ENCODE results near the gene GPHN. TPM values are rescaled to one million over a fixed set of nuclear protein-coding genes. Genes with fewer than 3 reads are reported as not detected.

The GPHN gene
- polyA plus RNA-seq, 2 of the 4 experiments (the other 2 are of a cell fraction) = 12.7 to 15.5 TPM

DNA sequence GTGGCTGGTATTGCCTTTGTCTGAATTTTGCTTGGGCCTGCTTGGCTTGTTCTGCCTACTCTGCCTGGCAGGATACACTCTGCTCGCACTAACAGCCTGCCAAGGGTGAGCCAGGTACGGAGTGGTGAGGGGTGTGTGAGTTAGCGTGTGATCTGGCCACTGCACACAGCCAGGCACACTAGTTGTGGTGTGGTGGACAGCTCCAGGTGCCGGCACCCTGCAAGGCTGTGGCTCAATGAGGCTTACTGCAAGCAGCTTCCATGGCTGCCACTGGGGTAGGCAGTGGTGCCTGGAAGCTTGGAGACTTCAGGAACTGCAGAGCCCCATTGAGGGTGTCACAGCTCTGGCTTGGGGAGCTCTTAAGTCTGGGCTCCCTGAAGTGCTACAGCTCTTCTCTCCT is 87.4 kb downstream of the GPHN start:
- H3K4me3 ChIP-seq = no peak overlapping the region
- TF ChIP-seq, protein P1, sequence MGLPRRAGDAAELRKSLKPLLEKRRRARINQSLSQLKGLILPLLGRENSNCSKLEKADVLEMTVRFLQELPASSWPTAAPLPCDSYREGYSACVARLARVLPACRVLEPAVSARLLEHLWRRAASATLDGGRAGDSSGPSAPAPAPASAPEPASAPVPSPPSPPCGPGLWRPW (IDR thresholded peaks at IDR 0.05) = no peak
- no peak for TF ChIP-seq EP300 (IDR thresholded peaks at IDR 0.05)
- TF ChIP-seq KDM1A (IDR thresholded peaks at IDR 0.05; ENCODE audit: low read depth) = no peak
- TF ChIP-seq ZFP36 (IDR thresholded peaks at IDR 0.05; ENCODE audit: borderline replicate concordance, partially characterized antibody) = no peak
- no peak overlapping the region for H3K27ac ChIP-seq
- POLR2A ChIA-PET = no interaction called here
- CTCF ChIA-PET = interaction anchor here (0.6 kb wide), 2 partner anchors 14 to 88 kb away, joined by 3 read pairs; no protein-coding TSS in a partner anchor
- H3K4me1 ChIP-seq = 0 out of 3 replicates have a peak, but pooled peaks cover 2% of the 10 kb centered on the region
- no peak for FAIRE-seq
- WGBS (ENCODE audit: missing lambda C conversion rate) = 100% methylated on average over 2 of the region's 4 CpGs
- no peak for ATAC-seq
- no peak for DNase-seq (ENCODE audit: low read depth in 1 of 2, low spot score in 1 of 2)
- H3K4me2 ChIP-seq = no peak overlapping the region
- no peaks in the 10 kb centered on the region; the same call in 2 of the 3 replicates for H3K9me3 ChIP-seq

DNA sequence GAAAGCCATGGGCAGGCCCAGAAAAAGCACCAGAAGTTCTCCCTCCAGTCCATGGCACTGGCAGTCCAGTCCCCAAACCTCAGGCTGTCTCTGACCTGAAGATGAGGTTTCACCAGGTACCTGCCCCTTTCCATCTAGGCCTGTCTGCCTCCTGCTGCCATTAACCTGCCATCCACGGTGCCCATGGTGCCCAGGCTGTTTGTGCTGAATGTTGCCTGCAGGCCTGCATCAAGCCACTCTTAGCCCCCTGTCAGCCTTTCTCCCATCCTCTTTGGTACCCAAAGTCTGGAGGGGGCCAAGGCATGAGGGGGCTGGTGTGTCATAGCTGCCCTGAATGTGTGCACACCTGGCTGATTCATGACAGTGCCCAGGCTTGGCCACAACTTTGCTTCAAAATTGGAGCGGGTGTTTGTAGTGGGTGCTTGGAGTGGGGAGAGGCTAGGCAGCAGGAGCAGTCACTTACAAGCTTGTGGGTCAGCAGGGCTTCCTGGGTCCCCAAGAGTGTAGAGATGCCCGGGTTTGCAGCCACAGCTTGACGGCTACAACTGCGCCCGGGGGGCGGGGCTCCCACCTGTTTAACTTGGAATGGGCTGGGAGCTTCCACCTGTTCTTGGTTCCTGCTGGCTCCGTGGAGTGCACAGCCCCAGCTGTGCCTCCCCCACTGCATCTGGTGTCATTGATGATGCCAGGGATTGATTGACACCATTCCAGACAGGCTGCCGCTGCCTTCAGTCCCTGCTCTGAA is 88.5 kb downstream of the GPHN start:
- ChIA-PET CTCF (interaction anchor here (0.5 kb wide), 1 partner anchor 238 kb away, joined by 3 read pairs; no protein-coding TSS in a partner anchor), POLR2A (no interaction called here)
- H3K27ac ChIP-seq = no peak overlapping the region
- FAIRE-seq (no peak), DNase-seq (ENCODE audit: low read depth in 1 of 2, low spot score in 1 of 2) (no peak), ATAC-seq (no peak)
- TF ChIP-seq FOXS1 (CRISPR knock-in tag; IDR thresholded peaks at IDR 0.05) (no peak), RARB (CRISPR knock-in tag; IDR thresholded peaks at IDR 0.05) (no peak), HOXB13 (CRISPR knock-in tag; IDR thresholded peaks at IDR 0.05; ENCODE audit: low read depth) (no peak), KDM5A (IDR thresholded peaks at IDR 0.05) (no peak), MAZ (IDR thresholded peaks at IDR 0.05; ENCODE audit: borderline replicate concordance, low read depth, low read length) (no peak), HOXA7 (CRISPR knock-in tag; IDR thresholded peaks at IDR 0.05) (no peak), ZNF302 (CRISPR knock-in tag; IDR thresholded peaks at IDR 0.05) (no peak), JUNB (IDR thresholded peaks at IDR 0.05) (no peak), HOXB5 (CRISPR knock-in tag; IDR thresholded peaks at IDR 0.05) (no peak), TP53 (CRISPR knock-in tag; IDR thresholded peaks at IDR 0.05) (no peak), KDM1A (IDR thresholded peaks at IDR 0.05; ENCODE audit: low read depth) (no peak), JUN (IDR thresholded peaks at IDR 0.05) (no peak)
- TF ChIP-seq, protein P2, sequence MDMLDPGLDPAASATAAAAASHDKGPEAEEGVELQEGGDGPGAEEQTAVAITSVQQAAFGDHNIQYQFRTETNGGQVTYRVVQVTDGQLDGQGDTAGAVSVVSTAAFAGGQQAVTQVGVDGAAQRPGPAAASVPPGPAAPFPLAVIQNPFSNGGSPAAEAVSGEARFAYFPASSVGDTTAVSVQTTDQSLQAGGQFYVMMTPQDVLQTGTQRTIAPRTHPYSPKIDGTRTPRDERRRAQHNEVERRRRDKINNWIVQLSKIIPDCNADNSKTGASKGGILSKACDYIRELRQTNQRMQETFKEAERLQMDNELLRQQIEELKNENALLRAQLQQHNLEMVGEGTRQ (IDR thresholded peaks at IDR 0.05) = no peak
- TF ChIP-seq, protein P3, sequence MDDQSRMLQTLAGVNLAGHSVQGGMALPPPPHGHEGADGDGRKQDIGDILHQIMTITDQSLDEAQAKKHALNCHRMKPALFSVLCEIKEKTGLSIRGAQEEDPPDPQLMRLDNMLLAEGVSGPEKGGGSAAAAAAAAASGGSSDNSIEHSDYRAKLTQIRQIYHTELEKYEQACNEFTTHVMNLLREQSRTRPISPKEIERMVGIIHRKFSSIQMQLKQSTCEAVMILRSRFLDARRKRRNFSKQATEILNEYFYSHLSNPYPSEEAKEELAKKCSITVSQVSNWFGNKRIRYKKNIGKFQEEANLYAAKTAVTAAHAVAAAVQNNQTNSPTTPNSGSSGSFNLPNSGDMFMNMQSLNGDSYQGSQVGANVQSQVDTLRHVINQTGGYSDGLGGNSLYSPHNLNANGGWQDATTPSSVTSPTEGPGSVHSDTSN (IDR thresholded peaks at IDR 0.05) = no peak
- 0 out of 3 replicates have a peak, but pooled peaks cover 5% of the 10 kb centered on the region for H3K4me1 ChIP-seq
- H3K9me3 ChIP-seq = no peaks in the 10 kb centered on the region; the same call in 2 of the 3 replicates
- no peak overlapping the region for H3K4me2 ChIP-seq
- 75% methylated on average over 7 of the region's 9 CpGs for WGBS (ENCODE audit: missing lambda C conversion rate)
- H3K4me3 ChIP-seq = no peak overlapping the region

DNA sequence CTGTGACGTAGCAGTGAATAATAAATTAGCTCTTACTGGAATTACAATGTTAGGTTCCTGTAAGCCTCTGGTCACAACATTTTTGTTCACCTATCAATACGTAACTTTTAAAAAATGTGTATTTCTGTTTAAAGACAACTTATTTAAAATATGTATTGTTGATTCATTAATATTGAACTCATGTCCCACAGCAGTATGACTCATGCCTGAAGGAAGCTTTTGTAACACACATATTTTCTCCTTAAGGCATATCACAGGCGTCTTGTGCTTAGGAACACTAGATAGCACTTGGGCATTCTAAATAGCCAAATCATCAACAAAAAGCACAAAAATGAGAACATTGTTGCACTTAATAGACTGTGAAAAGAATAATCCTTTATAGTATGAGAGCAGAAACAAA is 92.5 kb downstream of the GPHN start:
- ChIA-PET CTCF (no interaction called here), POLR2A (no interaction called here)
- TF ChIP-seq GATA3 (IDR thresholded peaks at IDR 0.05; ENCODE audit: borderline replicate concordance) (no peak), FOSL2 (IDR thresholded peaks at IDR 0.05) (no peak), FOSL2 (CRISPR knock-in tag; IDR thresholded peaks at IDR 0.05) (peak; percentile 47; the same call in 1 of the 2 replicates), ESRRA (IDR thresholded peaks at IDR 0.05; ENCODE audit: borderline replicate concordance, low read length) (no peak)
- FAIRE-seq = peak; percentile 74
- WGBS (ENCODE audit: missing lambda C conversion rate) = 77% methylated on average over 3 of the region's 3 CpGs
- Histone ChIP-seq H3K4me2 (0 out of 3 replicates have a peak overlapping the region, but pooled peaks have one; percentile 15), H3K4me3 (no peak overlapping the region), H3K9me3 (no peaks in the 10 kb centered on the region), H3K27ac (no peak overlapping the region), H3K4me1 (peaks cover 5% of the 10 kb centered on the region; the same call in 1 of the 3 replicates)
- no peak for DNase-seq (ENCODE audit: low read depth in 1 of 2, low spot score in 1 of 2)
- ATAC-seq = no peak

Measured in A549 (cell line).